22Rv1 (cell line): ENCODE data around the gene RASD1.

Experiments used
- ZFX ChIP-seq: fragments of 450-650 bp; IDR thresholded peaks from 2 replicates; pipeline ENCODE4 v1.6.1; 2017; ENCODE audit warnings: antibody characterized with exemption, borderline replicate concordance
- TF ChIP-seq, protein P1 (sequence below): fragments of 450-650 bp; IDR thresholded peaks from 2 replicates; pipeline ENCODE4 v1.5.1; 2017; ENCODE audit warnings: mild to moderate bottlenecking

DNA sequence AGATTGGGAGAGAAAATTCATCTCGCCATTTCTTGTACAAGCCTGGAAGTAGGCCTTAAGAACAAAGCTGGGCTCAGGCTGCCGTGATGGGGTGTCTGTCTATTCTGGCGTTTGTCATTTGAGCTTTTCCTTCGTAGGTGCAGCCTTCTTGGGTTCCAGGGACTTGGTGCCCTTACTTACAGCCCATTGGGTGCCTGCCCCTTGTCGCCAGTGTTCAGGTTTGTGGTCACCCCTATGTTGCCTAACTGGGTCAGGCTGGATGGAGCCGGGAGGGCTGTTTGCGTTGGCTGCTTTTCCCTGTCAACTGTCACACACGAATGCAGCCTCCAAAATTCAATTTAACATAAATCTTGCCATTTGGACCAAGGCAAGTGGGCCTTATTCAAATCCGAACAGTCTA, 43.1 kb downstream of the RASD1 start:
- TF ChIP-seq, protein P1, sequence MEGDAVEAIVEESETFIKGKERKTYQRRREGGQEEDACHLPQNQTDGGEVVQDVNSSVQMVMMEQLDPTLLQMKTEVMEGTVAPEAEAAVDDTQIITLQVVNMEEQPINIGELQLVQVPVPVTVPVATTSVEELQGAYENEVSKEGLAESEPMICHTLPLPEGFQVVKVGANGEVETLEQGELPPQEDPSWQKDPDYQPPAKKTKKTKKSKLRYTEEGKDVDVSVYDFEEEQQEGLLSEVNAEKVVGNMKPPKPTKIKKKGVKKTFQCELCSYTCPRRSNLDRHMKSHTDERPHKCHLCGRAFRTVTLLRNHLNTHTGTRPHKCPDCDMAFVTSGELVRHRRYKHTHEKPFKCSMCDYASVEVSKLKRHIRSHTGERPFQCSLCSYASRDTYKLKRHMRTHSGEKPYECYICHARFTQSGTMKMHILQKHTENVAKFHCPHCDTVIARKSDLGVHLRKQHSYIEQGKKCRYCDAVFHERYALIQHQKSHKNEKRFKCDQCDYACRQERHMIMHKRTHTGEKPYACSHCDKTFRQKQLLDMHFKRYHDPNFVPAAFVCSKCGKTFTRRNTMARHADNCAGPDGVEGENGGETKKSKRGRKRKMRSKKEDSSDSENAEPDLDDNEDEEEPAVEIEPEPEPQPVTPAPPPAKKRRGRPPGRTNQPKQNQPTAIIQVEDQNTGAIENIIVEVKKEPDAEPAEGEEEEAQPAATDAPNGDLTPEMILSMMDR = no peak
- no peak for TF ChIP-seq ZFX
